ENCODE data around the gene TP53RK. TPM values are rescaled to one million over a fixed set of nuclear protein-coding genes. Genes with fewer than 3 reads are reported as not detected.

The TP53RK gene
- total and polyA plus RNA-seq, 2 of the 13 experiments (the other 11 are each of a cell fraction or from before 2014, with no cell fraction given), result 12.9 to 25.5 TPM

DNA sequence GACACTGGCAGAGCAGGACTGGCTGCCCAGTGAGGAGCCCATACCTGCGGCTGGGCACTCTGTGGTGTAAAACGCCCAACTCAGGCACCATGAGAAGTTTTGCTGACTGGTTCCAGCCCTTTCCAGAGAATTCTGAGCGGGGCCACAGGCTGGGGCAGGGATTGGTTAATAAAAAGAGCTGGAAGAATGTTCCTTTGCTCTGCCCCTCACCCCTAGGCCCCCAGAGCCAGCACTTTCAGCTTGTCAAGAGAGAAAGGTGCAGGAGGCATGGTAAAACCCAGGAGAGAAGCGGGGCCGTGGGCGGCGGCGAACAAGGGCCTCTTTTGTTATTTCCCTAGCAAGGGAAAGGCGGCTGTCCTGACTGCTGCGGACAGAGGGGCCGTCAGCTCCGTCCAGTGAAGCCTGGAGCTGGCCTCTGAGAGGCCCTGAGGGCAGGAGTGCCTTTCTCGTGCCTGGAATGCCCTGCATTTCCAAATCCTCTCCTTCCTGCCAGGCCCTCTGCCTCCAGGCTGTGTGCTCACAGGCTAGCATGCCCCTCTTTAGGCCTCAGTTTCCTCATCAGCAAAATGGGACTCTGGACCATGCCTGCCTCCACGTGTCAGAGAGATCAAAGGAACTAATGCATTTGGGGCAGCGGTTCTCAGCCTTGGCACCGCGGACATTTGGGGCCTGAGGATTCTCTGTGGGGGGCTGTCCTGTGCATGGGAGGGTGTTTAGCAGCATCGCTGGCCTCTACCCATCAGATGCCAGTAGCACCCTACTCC lies 50.9 kb downstream of the TP53RK start (continued):
- TF ChIP-seq, protein P1, sequence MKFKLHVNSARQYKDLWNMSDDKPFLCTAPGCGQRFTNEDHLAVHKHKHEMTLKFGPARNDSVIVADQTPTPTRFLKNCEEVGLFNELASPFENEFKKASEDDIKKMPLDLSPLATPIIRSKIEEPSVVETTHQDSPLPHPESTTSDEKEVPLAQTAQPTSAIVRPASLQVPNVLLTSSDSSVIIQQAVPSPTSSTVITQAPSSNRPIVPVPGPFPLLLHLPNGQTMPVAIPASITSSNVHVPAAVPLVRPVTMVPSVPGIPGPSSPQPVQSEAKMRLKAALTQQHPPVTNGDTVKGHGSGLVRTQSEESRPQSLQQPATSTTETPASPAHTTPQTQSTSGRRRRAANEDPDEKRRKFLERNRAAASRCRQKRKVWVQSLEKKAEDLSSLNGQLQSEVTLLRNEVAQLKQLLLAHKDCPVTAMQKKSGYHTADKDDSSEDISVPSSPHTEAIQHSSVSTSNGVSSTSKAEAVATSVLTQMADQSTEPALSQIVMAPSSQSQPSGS (CRISPR knock-in tag; IDR thresholded peaks at IDR 0.05), result no peak
- TF ChIP-seq, protein P2, sequence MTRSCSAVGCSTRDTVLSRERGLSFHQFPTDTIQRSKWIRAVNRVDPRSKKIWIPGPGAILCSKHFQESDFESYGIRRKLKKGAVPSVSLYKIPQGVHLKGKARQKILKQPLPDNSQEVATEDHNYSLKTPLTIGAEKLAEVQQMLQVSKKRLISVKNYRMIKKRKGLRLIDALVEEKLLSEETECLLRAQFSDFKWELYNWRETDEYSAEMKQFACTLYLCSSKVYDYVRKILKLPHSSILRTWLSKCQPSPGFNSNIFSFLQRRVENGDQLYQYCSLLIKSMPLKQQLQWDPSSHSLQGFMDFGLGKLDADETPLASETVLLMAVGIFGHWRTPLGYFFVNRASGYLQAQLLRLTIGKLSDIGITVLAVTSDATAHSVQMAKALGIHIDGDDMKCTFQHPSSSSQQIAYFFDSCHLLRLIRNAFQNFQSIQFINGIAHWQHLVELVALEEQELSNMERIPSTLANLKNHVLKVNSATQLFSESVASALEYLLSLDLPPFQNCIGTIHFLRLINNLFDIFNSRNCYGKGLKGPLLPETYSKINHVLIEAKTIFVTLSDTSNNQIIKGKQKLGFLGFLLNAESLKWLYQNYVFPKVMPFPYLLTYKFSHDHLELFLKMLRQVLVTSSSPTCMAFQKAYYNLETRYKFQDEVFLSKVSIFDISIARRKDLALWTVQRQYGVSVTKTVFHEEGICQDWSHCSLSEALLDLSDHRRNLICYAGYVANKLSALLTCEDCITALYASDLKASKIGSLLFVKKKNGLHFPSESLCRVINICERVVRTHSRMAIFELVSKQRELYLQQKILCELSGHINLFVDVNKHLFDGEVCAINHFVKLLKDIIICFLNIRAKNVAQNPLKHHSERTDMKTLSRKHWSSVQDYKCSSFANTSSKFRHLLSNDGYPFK (CRISPR knock-in tag; IDR thresholded peaks at IDR 0.05; ENCODE audit: borderline replicate concordance), result peak; percentile 61; the same call in 1 of the 2 replicates
- TF ChIP-seq ZNF788 (CRISPR knock-in tag; IDR thresholded peaks at IDR 0.05; ENCODE audit: borderline replicate concordance) (no peak), ZNF792 (CRISPR knock-in tag; IDR thresholded peaks at IDR 0.05) (no peak), POGZ (CRISPR knock-in tag; IDR thresholded peaks at IDR 0.05) (no peak), POLR2G (IDR thresholded peaks at IDR 0.05; ENCODE audit: low read depth, low read length) (peak; percentile 79), THAP11 (CRISPR knock-in tag; IDR thresholded peaks at IDR 0.05) (no peak), HNRNPUL1 (IDR thresholded peaks at IDR 0.05; ENCODE audit: low read depth, low read length) (no peak), ZNF30 (CRISPR knock-in tag; IDR thresholded peaks at IDR 0.05) (no peak), HMGA1 (CRISPR knock-in tag; conservative IDR thresholded peaks at IDR 0.05) (no peak), SMC3 (IDR thresholded peaks at IDR 0.05; ENCODE audit: low read length) (0 out of 2 replicates have a peak, but pooled peaks have one; percentile 2), ZFP36 (IDR thresholded peaks at IDR 0.05; ENCODE audit: borderline replicate concordance, low read depth, low read length, partially characterized antibody) (no peak), ZBTB42 (CRISPR knock-in tag; IDR thresholded peaks at IDR 0.05) (no peak; the same call in 1 of the 2 replicates), MTA3 (CRISPR knock-in tag; IDR thresholded peaks at IDR 0.05) (no peak)
- TF ChIP-seq, protein P3, sequence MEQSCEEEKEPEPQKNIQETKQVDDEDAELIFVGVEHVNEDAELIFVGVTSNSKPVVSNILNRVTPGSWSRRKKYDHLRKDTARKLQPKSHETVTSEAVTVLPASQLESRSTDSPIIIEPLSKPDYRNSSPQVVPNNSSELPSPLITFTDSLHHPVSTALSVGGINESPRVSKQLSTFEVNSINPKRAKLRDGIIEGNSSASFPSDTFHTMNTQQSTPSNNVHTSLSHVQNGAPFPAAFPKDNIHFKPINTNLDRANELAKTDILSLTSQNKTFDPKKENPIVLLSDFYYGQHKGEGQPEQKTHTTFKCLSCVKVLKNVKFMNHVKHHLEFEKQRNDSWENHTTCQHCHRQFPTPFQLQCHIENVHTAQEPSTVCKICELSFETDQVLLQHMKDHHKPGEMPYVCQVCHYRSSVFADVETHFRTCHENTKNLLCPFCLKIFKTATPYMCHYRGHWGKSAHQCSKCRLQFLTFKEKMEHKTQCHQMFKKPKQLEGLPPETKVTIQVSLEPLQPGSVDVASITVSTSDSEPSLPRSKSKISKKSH (CRISPR knock-in tag; IDR thresholded peaks at IDR 0.05; ENCODE audit: borderline replicate concordance), result peak; percentile 68
- TF ChIP-seq, protein P4, sequence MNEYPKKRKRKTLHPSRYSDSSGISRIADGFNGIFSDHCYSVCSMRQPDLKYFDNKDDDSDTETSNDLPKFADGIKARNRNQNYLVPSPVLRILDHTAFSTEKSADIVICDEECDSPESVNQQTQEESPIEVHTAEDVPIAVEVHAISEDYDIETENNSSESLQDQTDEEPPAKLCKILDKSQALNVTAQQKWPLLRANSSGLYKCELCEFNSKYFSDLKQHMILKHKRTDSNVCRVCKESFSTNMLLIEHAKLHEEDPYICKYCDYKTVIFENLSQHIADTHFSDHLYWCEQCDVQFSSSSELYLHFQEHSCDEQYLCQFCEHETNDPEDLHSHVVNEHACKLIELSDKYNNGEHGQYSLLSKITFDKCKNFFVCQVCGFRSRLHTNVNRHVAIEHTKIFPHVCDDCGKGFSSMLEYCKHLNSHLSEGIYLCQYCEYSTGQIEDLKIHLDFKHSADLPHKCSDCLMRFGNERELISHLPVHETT (CRISPR knock-in tag; conservative IDR thresholded peaks at IDR 0.05), result no peak
- TF ChIP-seq, protein P5, sequence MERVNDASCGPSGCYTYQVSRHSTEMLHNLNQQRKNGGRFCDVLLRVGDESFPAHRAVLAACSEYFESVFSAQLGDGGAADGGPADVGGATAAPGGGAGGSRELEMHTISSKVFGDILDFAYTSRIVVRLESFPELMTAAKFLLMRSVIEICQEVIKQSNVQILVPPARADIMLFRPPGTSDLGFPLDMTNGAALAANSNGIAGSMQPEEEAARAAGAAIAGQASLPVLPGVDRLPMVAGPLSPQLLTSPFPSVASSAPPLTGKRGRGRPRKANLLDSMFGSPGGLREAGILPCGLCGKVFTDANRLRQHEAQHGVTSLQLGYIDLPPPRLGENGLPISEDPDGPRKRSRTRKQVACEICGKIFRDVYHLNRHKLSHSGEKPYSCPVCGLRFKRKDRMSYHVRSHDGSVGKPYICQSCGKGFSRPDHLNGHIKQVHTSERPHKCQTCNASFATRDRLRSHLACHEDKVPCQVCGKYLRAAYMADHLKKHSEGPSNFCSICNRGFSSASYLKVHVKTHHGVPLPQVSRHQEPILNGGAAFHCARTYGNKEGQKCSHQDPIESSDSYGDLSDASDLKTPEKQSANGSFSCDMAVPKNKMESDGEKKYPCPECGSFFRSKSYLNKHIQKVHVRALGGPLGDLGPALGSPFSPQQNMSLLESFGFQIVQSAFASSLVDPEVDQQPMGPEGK (CRISPR knock-in tag; IDR thresholded peaks at IDR 0.05), result peak; percentile 85
- TF ChIP-seq, protein P6, sequence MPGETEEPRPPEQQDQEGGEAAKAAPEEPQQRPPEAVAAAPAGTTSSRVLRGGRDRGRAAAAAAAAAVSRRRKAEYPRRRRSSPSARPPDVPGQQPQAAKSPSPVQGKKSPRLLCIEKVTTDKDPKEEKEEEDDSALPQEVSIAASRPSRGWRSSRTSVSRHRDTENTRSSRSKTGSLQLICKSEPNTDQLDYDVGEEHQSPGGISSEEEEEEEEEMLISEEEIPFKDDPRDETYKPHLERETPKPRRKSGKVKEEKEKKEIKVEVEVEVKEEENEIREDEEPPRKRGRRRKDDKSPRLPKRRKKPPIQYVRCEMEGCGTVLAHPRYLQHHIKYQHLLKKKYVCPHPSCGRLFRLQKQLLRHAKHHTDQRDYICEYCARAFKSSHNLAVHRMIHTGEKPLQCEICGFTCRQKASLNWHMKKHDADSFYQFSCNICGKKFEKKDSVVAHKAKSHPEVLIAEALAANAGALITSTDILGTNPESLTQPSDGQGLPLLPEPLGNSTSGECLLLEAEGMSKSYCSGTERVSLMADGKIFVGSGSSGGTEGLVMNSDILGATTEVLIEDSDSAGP (CRISPR knock-in tag; IDR thresholded peaks at IDR 0.05; ENCODE audit: borderline replicate concordance), result peak; percentile 90

All from HepG2 (cell line).